ENCODE data around the gene SASH1. TPM values are rescaled to one million over a fixed set of nuclear protein-coding genes. Genes with fewer than 3 reads are reported as not detected.

Gene SASH1
- total RNA-seq, 1 donor from 2014 or later, result 28.7 TPM

- Mint-ChIP-seq H3K9me3 (peaks cover 6% of the 10 kb centered on the region), H3K36me3 (peaks cover 6% of the 10 kb centered on the region), H3K4me3 (no peak overlapping the region), H3K4me1 (no peaks in the 10 kb centered on the region), H3K27me3 (ENCODE audit: low read depth) (no peaks in the 10 kb centered on the region), H3K27ac (no peak overlapping the region)
- DNase-seq (ENCODE audit: low spot score in 2 of 2, unreplicated experiment in 2 of 2), result no peak
- no peak for TF ChIP-seq CTCF (IDR thresholded peaks at IDR 0.05; ENCODE audit: unreplicated experiment)
These were observed 15.7 kb downstream of the SASH1 start for GRCh38 chr6:148358196-148358785.

DNA sequence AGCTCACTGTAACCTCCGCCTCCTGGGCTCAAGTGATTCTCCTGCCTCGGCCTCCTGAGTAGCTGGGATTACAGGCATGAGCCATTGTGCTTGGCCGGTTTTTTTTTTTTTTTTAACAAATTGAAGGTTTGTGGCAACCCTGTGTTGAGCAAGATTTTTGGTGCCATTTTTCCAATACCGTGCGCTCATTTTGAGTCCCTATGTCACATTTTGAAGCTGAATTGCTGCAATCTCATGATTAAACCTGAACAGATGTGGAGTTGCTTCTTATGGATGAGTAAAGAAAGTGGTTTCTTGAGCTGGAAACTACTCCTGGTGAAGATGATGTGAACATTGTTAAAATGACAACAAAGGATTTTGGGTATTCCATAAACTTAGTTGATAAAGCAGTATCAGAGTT lies 16.6 kb downstream of the SASH1 start:
- no peak for DNase-seq (ENCODE audit: low spot score in 2 of 2, unreplicated experiment in 2 of 2)
- TF ChIP-seq CTCF (IDR thresholded peaks at IDR 0.05; ENCODE audit: unreplicated experiment), result no peak
- Mint-ChIP-seq H3K9me3 (peaks cover 6% of the 10 kb centered on the region), H3K36me3 (peaks cover 6% of the 10 kb centered on the region), H3K27ac (no peak overlapping the region), H3K27me3 (ENCODE audit: low read depth) (no peaks in the 10 kb centered on the region), H3K4me1 (no peaks in the 10 kb centered on the region), H3K4me3 (no peak overlapping the region)

DNA sequence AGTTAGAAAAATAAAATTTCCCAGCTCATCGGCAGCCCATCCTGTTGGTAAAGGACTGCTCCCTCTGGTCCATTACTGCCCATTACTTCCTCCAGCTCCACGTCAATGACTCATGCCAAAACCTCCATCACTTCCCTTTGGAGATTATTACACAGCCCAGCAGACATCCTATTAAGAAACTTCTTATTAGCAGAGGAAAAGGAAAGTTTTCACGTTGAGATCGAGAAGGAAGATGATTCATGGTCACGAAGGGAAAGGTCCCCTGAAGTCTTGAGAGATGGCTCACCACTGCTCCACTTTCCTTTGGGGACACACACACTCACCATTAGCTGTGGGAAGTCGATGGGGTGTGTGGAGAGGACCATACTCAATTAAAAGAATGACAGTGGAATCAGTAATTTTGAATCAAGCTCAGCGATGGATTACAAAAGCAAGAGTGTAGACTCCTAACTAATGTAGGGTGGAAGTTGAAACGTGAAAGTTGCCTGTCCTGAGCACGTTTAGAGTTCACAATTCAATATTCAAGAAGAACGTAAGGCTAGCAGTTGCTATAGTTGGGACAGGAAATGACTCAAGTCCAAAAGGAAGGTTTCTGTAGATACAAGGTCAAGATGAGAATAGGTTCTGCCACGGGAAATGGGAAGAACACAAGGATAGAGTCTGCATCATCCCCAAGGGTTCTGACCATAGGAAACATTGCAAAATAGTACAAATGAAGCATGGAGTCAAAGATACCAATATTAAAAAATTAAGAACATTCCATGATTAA lies 21.6 kb downstream of the SASH1 start:
- no peak overlapping the region for H3K4me3 Mint-ChIP-seq
- no peak overlapping the region for H3K27ac Mint-ChIP-seq
- DNase-seq (ENCODE audit: low spot score in 2 of 2, unreplicated experiment in 2 of 2), result no peak
- H3K4me1 Mint-ChIP-seq, result peaks cover 5% of the 10 kb centered on the region
- no peak for TF ChIP-seq CTCF (IDR thresholded peaks at IDR 0.05; ENCODE audit: unreplicated experiment)
- peaks cover 6% of the 10 kb centered on the region for H3K9me3 Mint-ChIP-seq
- peaks cover 6% of the 10 kb centered on the region for H3K36me3 Mint-ChIP-seq
- no peaks in the 10 kb centered on the region for H3K27me3 Mint-ChIP-seq (ENCODE audit: low read depth)

DNA sequence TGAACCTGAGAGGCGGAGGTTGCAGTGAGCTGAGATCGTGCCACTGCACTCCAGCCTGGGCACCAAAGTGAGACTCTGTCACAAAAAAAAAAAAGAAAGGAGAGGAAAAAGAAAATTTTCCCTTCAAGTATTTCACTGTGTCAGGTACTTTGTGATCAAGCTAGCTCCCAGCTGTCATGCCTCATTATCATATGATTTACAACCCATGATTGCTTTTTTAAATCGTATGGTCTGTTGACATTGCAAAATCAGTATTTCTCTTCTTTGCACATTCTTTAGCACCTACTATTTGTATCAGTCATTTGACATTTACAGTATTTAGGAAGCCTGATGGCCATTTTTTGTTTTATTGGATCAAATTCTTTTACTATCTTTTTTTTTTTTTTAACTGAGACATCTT lies 22.4 kb downstream of the SASH1 start:
- Mint-ChIP-seq H3K27ac (no peak overlapping the region), H3K4me1 (peaks cover 6% of the 10 kb centered on the region), H3K27me3 (ENCODE audit: low read depth) (no peaks in the 10 kb centered on the region), H3K36me3 (peaks cover 6% of the 10 kb centered on the region), H3K9me3 (peaks cover 6% of the 10 kb centered on the region), H3K4me3 (no peak overlapping the region)
- no peak for TF ChIP-seq CTCF (IDR thresholded peaks at IDR 0.05; ENCODE audit: unreplicated experiment)
- DNase-seq (ENCODE audit: low spot score in 2 of 2, unreplicated experiment in 2 of 2), result no peak

DNA sequence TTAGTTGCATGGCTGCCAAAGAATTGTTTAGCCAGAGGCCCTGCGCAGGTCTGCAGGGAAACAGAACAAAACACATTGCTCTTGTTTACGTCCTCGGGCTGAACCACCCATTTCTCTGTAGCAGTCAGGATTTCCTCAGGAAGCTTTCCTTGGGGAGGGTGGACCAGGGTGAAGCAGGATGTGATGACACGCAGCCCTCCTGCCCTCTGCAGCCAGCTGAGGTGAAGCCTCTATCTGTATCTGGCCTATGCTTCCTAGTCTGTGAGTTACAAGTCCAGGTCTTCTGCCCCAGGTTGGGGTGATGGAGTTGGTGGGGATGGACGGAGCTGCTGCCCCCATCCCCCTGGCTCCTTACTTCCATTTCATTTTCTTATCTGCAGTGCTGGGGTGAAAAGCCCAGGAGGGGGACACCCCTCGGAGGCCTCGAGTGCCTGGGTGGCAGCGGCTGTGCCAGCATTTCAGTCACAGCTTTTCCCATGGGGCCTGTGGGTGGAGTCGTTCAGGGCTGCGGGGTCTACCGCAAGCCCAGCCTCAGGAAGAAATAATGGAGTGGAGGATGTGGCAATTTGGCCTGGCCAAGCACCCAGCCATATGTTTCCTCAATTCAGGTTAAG lies 24.9 kb downstream of the SASH1 start:
- no peak for DNase-seq (ENCODE audit: low spot score in 2 of 2, unreplicated experiment in 2 of 2)
- no peak for TF ChIP-seq CTCF (IDR thresholded peaks at IDR 0.05; ENCODE audit: unreplicated experiment)
- Mint-ChIP-seq H3K36me3 (peaks cover 4% of the 10 kb centered on the region), H3K9me3 (peaks cover 5% of the 10 kb centered on the region), H3K4me1 (peaks cover 11% of the 10 kb centered on the region), H3K4me3 (no peak overlapping the region), H3K27ac (no peak overlapping the region), H3K27me3 (ENCODE audit: low read depth) (no peaks in the 10 kb centered on the region)
